NCI-H1436 (cell line): ENCODE data around the gene IQSEC1.

ENCODE experiments used
- DNase-seq: peaks from one replicate; lab custom pipeline; 2025; lab: John Stamatoyannopoulos, UW

Gene IQSEC1

GRCh38 chr3:12999147-13000140 is 73.8 kb downstream of the IQSEC1 start:
- no peak for DNase-seq

- DNase-seq, result no peak
Measured at GRCh38 chr3:12998648-12999047, 74.6 kb downstream of the IQSEC1 start.

GRCh38 chr3:12997387-12997786 is 75.8 kb downstream of the IQSEC1 start:
- DNase-seq, result no peak

- no peak for DNase-seq
Measured at GRCh38 chr3:12996181-12996506, 77.1 kb downstream of the IQSEC1 start.

GRCh38 chr3:12995389-12996180 is 77.6 kb downstream of the IQSEC1 start:
- no peak for DNase-seq

GRCh38 chr3:12994607-12995388 is 78.4 kb downstream of the IQSEC1 start:
- DNase-seq, result peak; percentile 43

GRCh38 chr3:12994357-12994606 is 78.9 kb downstream of the IQSEC1 start:
- no peak for DNase-seq

GRCh38 chr3:12993517-12994356 is 79.5 kb downstream of the IQSEC1 start:
- DNase-seq, result no peak

GRCh38 chr3:12992629-12993516 is 80.4 kb downstream of the IQSEC1 start:
- no peak for DNase-seq

GRCh38 chr3:12991861-12992281 is 81.4 kb downstream of the IQSEC1 start:
- no peak for DNase-seq

- no peak for DNase-seq
Measured at GRCh38 chr3:12991481-12991837, 81.8 kb downstream of the IQSEC1 start.

GRCh38 chr3:12990781-12991480 is 82.3 kb downstream of the IQSEC1 start:
- no peak for DNase-seq

GRCh38 chr3:12990306-12990705 is 82.9 kb downstream of the IQSEC1 start:
- no peak for DNase-seq

- no peak for DNase-seq
Measured at GRCh38 chr3:12988728-12989454, 84.3 kb downstream of the IQSEC1 start.

GRCh38 chr3:12987602-12988001 is 85.6 kb downstream of the IQSEC1 start:
- no peak for DNase-seq

- no peak for DNase-seq
Measured at GRCh38 chr3:12986986-12987385, 86.2 kb downstream of the IQSEC1 start.

- no peak for DNase-seq
Measured at GRCh38 chr3:12986521-12986920, 86.7 kb downstream of the IQSEC1 start.

GRCh38 chr3:12986031-12986430 is 87.2 kb downstream of the IQSEC1 start:
- DNase-seq, result no peak

- DNase-seq, result no peak
Measured at GRCh38 chr3:12985148-12985547, 88.1 kb downstream of the IQSEC1 start.
